CMK (cell line): ENCODE measurements around the gene TSACC.
"Not testable (repeated sequence)": the region's sequence is repeated elsewhere in the genome, so short reads cannot be mapped to it uniquely, and the experiment has no call there.

Experiments used
- DNase-seq: peaks from one replicate; pipeline ENCODE4 v3.0.0-alpha.2; 2010; ENCODE audit warnings: low read depth

The TSACC gene

DNA sequence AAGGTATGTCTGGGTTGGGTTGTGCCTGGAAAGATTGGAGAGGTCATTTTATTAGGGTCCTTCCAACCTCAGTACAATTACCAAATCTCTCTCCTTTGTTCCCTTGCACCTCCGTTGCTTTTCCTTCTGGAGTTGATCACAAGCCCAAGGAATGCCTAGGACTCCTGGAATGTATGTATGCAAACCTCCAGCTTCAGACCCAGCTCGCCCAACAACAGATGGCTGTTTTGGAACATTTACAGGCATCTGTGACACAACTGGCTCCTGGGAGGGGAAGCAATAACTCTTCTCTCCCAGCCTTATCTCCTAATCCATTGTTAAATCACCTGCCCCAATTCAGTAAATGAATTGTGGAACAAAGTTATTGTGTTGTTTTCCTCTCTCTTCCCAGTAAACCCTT lies 8.3 kb downstream of the TSACC start:
- no peak for DNase-seq

DNA sequence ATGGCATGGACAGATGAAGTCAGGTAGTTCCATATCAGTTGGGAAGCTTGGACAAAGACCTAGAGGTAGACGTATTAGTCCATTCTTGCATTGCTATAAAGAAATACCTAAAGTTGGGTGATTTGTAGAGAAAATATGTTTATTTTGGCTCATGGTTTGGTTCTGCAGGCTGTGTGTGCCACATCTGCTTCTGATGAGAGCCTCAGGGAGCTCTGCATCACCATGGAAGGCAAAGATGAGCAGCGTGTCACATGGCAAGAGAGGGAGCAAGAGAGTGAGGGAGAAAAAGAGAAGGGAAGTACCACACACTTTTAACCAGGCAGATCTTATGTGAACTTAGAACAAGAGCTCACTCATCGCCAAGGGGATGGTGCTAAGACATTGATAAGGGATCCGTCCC lies 9.0 kb downstream of the TSACC start:
- no peak for DNase-seq

DNA sequence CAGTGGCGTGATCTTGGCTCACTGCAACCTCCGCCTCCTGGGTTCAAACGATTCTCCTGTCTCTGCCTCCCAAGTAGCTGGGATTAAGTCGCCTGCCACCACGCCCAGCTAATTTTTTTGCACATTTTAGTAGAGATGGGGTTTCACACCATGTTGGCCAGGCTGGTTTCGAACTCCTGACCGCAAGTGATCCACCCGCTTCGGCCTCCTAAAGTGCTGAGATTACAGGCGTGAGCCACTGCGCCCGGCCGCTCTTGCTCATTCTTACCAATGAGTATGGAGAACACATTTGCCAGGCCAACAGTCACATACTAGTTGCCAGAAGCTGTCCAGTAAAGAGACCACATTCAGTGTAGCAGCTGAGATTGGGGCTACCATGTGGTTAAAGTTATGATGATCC lies 14.2 kb downstream of the TSACC start:
- not testable (repeated sequence) for DNase-seq

DNA sequence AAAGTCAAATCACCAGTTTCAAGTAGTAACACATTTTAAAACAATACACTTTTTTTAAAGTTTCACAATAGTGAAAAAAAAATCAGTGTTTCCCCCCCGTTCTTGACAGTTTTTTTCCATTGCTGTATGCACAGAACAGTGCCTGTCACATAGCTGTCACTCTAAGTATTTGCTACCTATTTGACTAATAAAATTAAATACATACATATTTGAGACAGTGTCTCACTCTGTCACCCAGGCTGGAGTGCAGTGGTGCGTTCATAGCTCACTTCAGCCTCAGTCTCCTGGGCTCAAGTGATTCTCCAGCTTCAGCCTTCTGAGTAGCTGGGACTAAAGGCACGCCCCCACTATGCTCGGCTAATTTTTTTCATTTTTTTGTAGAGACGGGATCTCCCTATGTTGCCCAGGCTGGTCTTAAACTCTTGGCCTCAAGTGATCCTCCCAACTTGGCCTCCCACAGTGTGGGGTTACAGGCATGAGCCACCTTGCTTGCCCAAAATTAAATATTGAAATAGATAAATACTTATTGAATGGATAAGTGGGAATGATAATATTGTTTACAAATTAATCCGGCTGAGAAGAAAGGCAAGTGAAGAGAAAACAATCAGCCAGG lies 18.0 kb downstream of the TSACC start:
- DNase-seq, result no peak

DNA sequence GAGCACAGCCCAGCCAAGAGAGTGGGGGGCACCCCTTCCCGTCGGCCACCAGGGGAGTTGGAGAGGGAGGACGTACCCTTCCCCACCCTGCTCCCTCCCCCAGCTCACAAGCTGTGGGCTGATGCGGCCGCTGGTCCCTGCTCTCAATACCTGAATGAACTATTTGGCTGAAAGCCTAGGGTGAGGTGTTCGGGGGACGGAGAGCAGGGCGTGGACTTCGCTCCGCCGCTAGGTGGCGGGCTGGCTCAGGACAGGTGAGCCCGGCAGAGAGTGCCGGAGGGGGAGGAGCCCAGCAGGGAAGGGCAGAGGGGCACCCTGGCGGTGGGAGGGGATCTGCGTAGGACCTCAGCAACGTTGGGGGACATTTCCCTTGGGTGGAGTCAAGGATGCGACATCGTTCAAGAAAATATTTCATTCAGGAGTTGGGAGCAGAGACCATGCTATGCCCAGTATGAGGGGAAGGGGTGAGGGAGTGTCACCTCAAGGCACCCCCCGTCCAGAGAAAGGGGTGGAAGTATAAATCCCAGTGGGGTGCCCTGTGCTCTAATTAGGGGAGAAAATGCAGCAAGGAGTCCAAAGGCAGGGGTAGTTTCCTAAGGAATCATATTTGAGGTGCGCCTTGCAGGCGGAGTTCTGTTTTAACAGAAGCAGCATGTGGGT lies 18.7 kb downstream of the TSACC start:
- no peak for DNase-seq

DNA sequence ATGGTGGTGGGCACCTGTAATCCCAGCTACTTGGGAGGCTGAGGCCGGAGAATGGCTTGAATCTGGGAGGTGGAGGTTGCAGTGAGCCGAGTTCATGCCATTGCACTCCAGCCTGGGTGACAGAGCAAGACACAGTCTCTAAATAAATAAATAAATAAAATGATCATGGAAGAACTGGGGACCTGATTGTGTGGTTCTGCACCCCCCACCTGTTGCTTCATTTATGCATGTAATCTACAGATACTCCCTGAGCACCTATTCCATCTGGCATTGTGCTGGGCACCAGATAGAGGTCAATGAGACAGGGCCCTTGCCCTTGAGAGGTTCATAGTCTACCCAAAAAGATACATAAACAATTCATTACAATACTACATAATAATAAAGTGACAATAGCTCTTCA lies 19.7 kb downstream of the TSACC start:
- DNase-seq, result no peak

DNA sequence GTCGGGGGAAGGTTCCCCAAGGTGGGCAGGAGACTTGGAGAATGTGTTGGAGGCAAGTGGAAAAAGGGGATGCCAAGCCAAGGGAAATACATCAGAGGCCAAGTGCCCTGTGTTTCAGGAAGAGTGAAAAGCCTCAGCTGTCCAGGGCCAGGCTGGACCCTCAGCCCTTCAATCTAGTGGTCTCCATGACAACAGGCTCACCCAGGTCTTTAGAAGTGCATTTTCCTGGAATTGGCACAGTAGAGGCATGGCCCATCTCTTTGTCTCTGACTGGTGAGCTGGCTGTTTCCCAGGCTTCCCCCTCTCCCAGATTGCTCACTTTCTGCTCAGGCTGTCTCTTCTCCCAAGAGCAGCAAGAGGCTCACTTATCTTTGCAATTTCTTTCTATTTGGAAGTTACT lies 20.3 kb downstream of the TSACC start:
- no peak for DNase-seq

DNA sequence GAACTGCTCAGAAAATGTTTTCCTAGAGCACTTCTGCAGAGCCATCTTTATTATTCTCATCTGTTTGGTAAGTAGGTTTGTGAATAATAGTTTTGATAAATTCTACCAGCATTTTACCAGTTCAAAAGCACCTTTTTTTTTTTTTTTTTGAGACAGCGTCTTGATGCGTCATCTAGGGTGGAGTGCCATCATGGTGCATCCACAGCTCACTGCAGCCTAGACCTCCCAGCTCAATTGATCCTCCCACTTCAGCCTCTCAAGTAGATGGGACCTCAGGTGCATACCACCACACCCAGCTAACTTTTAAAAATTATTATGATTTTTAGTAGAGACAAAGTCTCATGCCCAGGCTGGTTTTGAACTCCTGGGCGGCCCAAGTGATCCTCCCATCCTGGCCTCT lies 20.9 kb downstream of the TSACC start:
- DNase-seq, result no peak

DNA sequence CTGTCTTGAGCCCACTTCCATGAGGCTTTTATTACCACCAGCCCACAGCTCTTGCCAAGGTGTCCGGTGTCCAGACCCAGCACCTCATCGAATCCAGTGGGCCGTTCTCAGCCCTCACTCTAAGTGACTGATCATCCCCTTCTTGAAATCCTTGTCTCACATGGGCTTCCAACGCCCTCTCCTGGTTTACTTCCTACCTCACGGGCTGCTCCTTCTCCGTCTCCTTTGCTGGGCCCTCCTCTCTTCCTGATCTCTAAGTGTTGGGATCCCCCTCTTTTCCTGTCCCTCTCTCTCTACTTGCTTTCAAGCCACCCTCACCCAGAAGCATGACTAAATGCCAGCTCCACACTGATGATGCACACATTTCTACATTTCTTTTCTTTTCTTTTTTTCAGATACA lies 21.6 kb downstream of the TSACC start:
- DNase-seq, result no peak

DNA sequence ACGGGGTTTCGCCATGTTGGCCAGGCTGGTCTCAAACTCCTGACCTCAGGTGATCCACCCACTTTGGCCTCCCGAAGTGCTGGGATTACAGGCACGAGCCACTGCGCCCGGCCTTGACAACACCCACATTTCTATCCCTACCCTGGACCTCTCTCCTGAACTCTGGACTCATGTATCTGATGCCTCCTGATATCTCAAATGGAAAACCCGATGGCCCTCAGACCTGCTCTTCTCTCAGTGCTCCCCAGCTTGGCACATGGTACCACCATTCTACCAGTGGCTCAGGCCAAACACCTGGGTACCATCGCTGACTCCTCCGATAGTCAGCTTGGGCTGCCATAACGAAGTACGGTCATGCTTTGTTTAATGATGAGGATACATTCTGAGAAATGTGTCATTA lies 22.2 kb downstream of the TSACC start:
- no peak for DNase-seq

DNA sequence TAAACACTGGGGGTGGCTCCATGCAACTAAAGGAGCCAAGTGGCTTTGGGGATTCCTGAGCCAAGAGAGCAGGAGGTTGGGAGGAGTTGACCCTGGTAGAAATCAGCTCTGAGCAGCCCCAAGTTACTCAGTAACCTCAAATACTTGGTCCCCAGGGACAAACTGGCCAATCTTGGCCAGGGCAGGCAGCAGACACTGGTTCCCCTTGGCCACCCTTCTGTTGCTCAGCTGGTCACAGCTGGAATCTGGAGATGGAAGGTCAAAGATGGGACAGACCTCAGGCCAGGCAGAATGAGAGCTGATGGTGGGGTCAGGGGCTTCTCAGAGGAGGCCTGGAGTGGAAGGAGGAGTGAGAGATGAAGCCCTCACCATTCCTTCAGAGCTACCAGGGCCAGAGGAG lies 27.4 kb downstream of the TSACC start:
- no peak for DNase-seq

DNA sequence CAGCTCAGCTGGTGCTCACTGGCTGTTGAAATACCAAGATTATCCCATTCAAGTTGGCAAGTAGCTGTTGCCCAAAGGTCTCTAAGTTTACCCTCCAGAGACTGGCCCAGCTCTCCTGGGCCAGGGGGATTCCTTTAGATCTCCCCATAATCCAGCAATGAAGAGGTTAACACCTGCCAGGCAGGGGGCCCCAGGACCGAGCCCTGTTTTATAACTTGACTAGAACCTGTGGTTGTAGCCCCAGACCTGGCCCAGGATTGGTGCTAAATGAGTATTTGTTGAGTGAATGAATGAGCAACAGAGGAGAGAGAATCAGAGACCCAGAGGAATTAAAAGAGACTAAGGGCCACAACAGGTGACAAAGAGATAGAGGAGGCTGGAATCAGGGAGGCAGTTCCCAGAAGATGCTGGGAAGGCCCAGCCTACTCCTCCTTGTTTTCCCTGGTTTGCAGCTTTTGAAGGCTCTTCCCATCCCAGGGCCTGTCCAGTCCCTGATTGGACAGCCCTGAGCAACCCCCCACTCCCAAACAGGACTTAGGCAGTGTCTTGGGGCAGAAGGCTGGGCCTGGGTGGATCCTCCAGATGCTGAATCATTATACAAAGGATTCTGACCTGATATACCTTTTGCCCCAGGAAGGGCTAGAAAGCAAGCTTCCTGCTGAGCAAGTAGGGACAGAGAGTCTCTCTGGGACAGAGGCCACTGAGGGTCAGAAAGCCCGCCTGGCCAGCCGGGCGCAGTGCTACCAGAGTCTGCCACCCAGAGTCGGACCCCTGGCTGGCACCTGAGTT lies 28.2 kb downstream of the TSACC start:
- DNase-seq, result no peak

DNA sequence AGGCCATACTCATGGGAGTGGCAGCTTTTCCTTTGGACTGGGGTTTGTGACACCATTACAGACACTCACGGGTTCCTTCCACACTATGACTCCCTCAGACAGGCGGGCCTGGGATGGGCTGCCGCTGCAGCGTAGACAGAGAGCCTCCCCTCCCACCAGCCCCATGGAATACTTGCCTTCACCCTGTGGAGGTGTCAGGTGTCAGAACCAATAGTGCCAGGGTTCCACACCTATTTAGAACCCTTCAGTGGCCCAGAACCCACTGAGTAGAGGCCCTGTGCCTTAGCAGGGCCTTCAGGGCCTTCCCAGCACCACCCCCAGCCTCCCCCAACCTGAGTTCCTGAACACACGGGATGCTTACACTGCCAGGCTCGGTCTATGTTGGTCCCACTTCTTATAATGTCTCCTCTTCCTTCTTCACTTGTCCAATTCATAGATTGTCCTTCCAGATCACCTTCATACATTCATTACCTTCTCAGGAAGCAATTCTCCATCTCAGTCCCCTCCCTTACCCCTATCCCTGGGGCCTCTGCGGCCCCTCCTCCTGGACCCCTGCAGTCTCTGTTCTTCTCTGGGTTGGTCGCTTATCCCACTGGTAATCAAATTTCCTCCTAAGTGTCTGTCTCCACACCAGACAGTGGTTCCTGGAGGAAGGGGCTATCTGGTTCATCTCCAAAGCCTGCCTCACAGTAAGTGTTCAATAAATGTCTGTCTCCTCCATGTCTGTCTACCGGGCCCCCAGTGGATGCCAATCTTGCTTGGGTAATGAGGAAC lies 29.2 kb downstream of the TSACC start:
- no peak for DNase-seq

DNA sequence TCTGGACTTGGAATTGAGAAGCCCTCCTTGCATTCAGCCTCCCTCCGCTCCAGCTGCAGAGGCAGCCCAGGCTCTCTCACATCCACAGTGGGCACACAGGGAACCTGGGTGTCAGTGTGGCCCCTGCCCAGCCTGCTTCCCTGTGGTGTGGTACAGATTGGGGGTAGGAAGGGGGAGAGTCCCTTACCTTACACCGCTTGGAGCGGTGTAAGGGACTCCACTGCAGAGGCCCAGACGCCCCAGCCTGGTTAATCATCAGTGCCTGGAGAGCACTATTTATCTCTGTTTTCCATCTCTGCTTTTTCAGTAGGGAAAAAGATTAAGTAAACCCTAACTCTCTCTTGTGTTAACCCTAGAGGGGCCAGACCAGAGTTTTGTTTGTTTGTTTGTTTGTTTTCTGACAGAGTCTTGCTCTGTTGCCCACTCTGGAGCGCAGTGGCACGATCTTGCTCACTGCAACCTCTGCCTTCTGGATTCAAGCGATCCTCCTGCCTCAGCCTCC lies 29.9 kb downstream of the TSACC start:
- no peak for DNase-seq

DNA sequence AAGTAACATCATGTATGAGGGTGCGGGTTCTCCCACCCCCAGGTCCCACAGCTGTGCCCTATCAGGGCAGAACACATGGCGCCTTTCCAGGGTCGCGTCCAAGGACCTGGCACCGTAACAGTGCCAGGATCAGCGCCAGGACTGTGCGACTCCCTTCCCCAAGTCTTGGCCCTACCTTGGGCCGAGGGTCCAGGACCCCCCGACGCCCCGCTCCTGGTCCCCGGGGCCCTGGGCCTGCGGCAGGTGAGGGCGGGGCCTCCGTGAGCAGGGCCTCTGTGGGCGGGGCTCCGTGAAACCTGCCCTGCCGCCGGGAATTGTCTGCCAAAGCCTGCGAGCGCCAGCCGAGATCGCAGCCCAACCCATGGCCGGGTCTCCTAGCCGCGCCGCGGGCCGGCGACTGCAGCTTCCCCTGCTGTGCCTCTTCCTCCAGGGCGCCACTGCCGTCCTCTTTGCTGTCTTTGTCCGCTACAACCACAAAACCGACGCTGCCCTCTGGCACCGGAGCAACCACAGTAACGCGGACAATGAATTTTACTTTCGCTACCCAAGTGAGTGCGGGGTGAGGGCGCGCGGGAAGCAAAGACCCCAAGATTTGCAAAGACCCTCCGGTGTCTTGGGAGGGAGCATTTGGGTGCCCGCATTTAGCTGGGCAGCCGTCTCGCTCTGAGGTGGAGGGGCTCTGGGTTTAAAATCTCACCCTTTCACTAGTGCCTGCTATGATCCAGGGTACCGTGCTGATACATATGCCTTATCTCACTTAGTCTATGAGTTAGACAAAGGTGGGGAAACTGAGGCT lies 30.8 kb downstream of the TSACC start, which contains the start of gene RHBG:
TSS of gene RHBG (plus strand) at position 323 of the 796 bp plus-strand sequence. CDS start at position 362, 39 bp downstream.
- peak; percentile 44 for DNase-seq

DNA sequence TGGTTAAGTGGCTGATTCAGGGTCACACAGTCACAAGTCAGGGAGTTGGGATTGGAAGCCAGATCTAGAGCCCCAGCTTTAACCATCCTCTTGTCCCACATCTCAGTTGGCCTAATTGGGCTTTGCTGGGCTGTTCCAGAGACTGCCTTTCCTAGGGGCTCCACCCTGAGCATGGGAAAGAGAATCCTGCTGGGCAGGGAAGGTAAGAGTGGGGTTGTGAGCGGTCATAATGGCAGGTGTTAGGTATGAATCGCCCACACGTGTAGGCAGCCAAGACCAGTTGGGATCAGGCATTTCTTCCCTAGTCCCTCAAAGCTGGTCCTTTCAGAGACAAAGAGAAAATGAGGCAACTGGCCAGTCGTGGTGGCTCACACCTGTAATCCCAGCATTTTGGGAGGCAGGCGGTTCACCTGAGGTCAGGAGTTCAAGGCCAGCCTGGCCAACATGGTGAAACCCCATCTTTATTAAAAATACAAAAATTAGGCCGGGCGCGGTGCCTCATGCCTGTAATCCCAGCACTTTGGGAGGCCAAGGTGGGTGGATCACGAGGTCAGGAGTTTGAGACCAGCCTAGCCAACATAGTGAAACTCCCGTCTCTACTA lies 31.5 kb downstream of the TSACC start:
- DNase-seq, result not testable (repeated sequence)

DNA sequence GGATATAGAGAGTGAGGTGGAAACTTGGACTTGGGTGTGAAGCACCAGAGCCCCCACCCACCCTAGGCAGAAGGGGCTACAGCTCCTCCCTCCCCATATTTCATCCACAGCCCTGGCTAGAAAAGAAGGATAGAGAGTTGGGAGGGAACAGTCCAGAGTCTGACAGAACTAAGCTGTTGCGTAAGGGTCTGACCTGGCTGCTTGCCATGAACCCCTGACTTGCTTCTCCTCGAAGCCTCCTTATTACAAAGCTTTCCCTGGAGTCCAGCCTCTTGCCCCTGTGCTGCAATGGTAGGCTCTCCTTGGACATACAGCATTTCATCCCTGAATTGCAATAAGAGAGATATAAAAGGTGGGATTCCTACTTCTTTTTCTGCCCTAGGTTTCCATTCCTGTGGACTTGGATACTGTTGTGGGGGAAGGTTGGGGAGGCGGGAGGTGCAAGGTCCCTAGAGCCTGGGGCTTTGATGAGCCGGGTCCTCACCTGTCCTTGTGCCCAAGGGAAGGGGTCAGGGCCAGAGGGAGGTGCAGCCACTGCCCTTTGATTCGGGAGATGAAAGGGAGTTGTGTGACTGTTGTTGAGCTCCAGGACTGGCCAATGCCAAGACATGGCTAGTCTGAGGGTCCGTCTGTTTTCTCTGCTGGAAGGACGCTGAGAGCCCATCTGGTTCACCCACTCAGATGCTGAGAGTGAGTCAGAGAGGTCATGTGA lies 33.4 kb downstream of the TSACC start:
- no peak for DNase-seq

DNA sequence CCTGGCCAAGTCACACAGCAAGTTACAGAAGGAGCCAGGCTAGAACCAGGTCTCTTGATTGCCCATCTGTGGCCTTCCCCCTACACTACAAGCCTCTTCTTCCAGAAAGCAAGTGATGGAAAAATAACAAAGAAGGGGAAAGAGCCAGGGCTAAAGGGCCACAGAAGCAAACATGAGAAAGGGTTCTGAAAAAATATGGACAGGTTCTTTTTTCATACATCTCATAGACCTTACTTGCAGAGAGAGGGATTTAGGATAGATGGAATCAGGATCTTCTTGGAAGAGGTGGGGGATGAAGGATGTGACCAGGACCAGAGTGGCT lies 33.9 kb downstream of the TSACC start:
- no peak for DNase-seq

DNA sequence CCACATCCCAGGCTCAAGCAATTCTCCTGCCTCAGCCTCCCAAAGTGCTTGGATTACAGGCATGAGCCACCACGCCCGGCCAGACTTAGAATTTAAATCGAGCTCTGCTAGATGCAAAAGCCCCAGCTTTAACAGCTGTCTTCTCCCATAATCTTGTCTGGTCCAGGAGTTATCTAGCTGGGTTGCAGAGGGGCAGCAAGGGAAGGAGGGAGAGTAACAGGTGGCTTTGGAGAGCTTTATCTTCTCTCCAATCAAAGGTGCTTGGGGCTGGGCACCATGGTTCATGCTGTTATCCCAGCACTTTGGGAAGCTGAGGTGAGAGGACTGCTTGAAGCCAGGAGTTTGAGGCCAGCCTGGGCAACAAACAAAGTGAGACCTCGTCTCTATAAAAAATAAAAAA lies 34.5 kb downstream of the TSACC start:
- no peak for DNase-seq

DNA sequence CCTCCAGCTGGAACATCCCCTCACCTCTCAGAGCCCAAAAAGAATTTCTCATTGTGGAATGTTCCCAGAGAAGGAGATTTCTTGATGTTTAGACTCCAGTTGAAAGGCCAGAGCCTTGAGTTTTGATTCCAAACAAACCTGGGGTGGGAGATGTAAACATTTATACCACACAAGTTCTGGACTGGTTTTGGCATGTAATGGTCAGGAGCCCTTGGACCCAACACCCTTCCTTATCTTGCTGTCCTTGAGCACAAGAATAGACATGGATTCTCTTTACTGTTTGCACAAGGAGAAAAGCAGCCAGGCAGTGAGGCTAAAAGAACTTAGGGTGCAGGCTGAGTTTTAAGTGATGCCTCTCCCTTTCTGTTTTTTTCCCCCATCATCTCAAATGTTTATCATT lies 35.2 kb downstream of the TSACC start:
- DNase-seq, result no peak

DNA sequence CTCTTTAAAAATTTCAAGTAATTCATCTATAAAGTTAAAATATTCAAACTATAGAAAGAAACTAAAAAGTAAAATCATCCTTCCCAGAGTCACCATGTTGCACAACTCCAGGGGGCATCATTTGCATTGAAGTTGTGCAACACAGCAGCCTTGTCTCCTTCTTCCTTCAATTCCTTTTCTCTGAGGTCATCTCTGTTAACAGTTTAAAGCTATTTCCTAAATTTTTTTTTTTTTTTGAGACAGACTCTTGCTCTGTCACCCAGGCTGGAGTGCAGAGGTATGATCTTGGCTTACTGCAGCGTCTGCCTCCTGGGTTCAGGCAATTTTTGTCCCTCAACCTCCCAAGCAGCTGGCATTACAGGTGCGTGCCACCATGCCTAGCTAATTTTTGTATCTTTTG lies 37.8 kb downstream of the TSACC start:
- DNase-seq, result no peak
